ENCODE results near the gene SGIP1. TPM values are rescaled to one million over a fixed set of nuclear protein-coding genes. Genes with fewer than 3 reads are reported as not detected.

SGIP1 gene
- total RNA-seq, 1 donor from 2014 or later: 11.9 TPM

- Mint-ChIP-seq H3K4me1 (peaks cover 26% of the 10 kb centered on the region), H3K36me3 (no peaks in the 10 kb centered on the region), H3K4me3 (no peak overlapping the region), H3K27ac (no peak overlapping the region), H3K9me3 (peaks cover 14% of the 10 kb centered on the region), H3K27me3 (ENCODE audit: low read depth) (no peaks in the 10 kb centered on the region)
- no peak for TF ChIP-seq CTCF (IDR thresholded peaks at IDR 0.05; ENCODE audit: unreplicated experiment)
- no peak for DNase-seq (ENCODE audit: low spot score in 2 of 2, unreplicated experiment in 2 of 2)
These were observed 90.6 kb downstream of the SGIP1 start for GRCh38 chr1:66624412-66625060.

GRCh38 chr1:66626261-66626660 lies 92.3 kb downstream of the SGIP1 start:
- no peak for TF ChIP-seq CTCF (IDR thresholded peaks at IDR 0.05; ENCODE audit: unreplicated experiment)
- no peak for DNase-seq (ENCODE audit: low spot score in 2 of 2, unreplicated experiment in 2 of 2)
- Mint-ChIP-seq H3K27me3 (ENCODE audit: low read depth) (no peaks in the 10 kb centered on the region), H3K36me3 (no peaks in the 10 kb centered on the region), H3K9me3 (peaks cover 13% of the 10 kb centered on the region), H3K4me1 (peaks cover 26% of the 10 kb centered on the region), H3K4me3 (no peak overlapping the region), H3K27ac (no peak overlapping the region)

- DNase-seq (ENCODE audit: low spot score in 2 of 2, unreplicated experiment in 2 of 2): no peak
- Mint-ChIP-seq H3K4me3 (no peak overlapping the region), H3K27ac (no peak overlapping the region), H3K4me1 (peaks cover 34% of the 10 kb centered on the region), H3K27me3 (ENCODE audit: low read depth) (no peaks in the 10 kb centered on the region), H3K9me3 (peaks cover 4% of the 10 kb centered on the region), H3K36me3 (no peaks in the 10 kb centered on the region)
- no peak for TF ChIP-seq CTCF (IDR thresholded peaks at IDR 0.05; ENCODE audit: unreplicated experiment)
These were observed 95.0 kb downstream of the SGIP1 start for GRCh38 chr1:66628926-66629325.

- TF ChIP-seq CTCF (IDR thresholded peaks at IDR 0.05; ENCODE audit: unreplicated experiment): no peak
- H3K9me3 Mint-ChIP-seq: peaks cover 2% of the 10 kb centered on the region
- no peak overlapping the region for H3K4me3 Mint-ChIP-seq
- no peaks in the 10 kb centered on the region for H3K36me3 Mint-ChIP-seq
- H3K27me3 Mint-ChIP-seq (ENCODE audit: low read depth): no peaks in the 10 kb centered on the region
- H3K4me1 Mint-ChIP-seq: peaks cover 29% of the 10 kb centered on the region
- no peak for DNase-seq (ENCODE audit: low spot score in 2 of 2, unreplicated experiment in 2 of 2)
- H3K27ac Mint-ChIP-seq: peak overlapping the region; percentile 75
These were observed 99.2 kb downstream of the SGIP1 start for GRCh38 chr1:66633159-66633558.

GRCh38 chr1:66637146-66637545 lies 103.2 kb downstream of the SGIP1 start:
- peaks cover 5% of the 10 kb centered on the region for H3K27me3 Mint-ChIP-seq (ENCODE audit: low read depth)
- H3K4me1 Mint-ChIP-seq: peaks cover 21% of the 10 kb centered on the region
- H3K36me3 Mint-ChIP-seq: no peaks in the 10 kb centered on the region
- H3K27ac Mint-ChIP-seq: no peak overlapping the region
- no peak for DNase-seq (ENCODE audit: low spot score in 2 of 2, unreplicated experiment in 2 of 2)
- H3K9me3 Mint-ChIP-seq: no peaks in the 10 kb centered on the region
- no peak overlapping the region for H3K4me3 Mint-ChIP-seq
- no peak for TF ChIP-seq CTCF (IDR thresholded peaks at IDR 0.05; ENCODE audit: unreplicated experiment)

Data from mesothelial cell of epicardium (in vitro differentiated cells).